Measurements from ENCODE around the gene NOP53. TPM values are rescaled to one million over a fixed set of nuclear protein-coding genes. Genes with fewer than 3 reads are reported as not detected.

Gene NOP53
- total and polyA plus RNA-seq, 2 experiments from 2014 or later: 167 to 192 TPM

DNA sequence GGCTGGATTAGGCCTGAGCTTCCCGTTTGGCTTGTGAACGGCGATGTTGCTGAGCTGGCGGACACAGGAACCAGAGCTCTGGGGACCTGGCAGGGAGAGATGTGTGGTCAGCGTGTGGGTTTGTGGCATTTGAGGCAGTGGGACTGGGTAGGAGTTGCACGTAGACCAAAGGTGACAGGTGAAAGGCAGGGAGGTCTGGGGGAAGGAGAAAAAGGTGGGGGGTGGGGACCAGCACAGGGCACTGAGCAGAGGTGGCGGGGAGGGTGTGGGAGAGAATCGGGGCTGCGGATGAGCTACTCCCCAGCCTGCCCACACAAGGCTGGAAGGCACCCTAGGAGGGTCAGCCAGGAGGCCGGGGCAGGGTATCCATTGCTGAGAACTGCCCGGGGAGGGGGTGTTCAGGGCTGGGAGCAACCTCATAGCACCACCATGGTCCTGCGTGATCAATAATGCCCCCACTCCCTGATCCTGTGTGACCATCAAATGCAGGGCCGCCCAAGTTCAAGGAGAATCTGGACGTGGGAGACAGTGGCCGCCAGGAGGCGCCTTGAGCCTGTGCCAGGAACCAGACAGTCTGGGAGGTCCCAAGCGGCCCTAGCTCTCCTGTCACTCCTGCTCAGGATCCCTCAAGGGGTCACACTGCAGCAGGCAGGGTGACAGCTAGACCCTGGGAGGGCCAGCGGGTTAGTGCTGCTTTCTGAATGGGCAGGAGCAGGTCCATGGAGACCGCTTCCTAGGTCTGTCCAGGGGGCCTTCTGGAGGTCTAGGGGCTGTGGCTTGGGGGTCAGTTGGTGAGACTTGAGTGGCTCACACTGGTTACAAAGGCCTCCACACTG, 20.4 kb downstream of the NOP53 start:
- Histone ChIP-seq H2AFZ (no peak overlapping the region), H3K4me2 (peak overlapping the region; percentile 70), H4K20me1 (replicated peaks; ENCODE audit: insufficient read depth) (no peaks in the 10 kb centered on the region), H3K36me3 (ENCODE audit: insufficient read depth) (no peaks in the 10 kb centered on the region), H3K27me3 (ENCODE audit: insufficient read depth) (no peaks in the 10 kb centered on the region), H3K4me1 (ENCODE audit: insufficient read depth) (no peaks in the 10 kb centered on the region; the same call in 1 of the 2 replicates), H3K9me2 (ENCODE audit: insufficient read depth) (peaks cover 3% of the 10 kb centered on the region; the same call in 1 of the 2 replicates), H3K4me3 (peak overlapping the region; percentile 27; the same call in 1 of the 2 replicates), H3K79me2 (replicated peaks; ENCODE audit: insufficient read depth) (no peaks in the 10 kb centered on the region), H3F3A (replicated peaks; ENCODE audit: low read depth) (0 out of 2 replicates have a peak, but pooled peaks cover 9% of the 10 kb centered on the region), H3K27ac (ENCODE audit: low read depth) (no peak overlapping the region; the same call in 1 of the 2 replicates)
- DNase-seq (ENCODE audit: low spot score) (peak; percentile 92), ATAC-seq (peak; percentile 87)
- H3K9me3 Mint-ChIP-seq: peaks cover 3% of the 10 kb centered on the region; the same call in 1 of the 3 replicates
- H3K27ac Mint-ChIP-seq: no peak overlapping the region
- peaks cover 11% of the 10 kb centered on the region for H3K27me3 Mint-ChIP-seq (ENCODE audit: insufficient read depth, low read depth, poor library complexity)
- H3K36me3 Mint-ChIP-seq (ENCODE audit: low read depth): no peaks in the 10 kb centered on the region
- peaks cover 18% of the 10 kb centered on the region for H3K4me1 Mint-ChIP-seq
- peak overlapping the region; percentile 18; the same call in 1 of the 3 replicates for H3K4me3 Mint-ChIP-seq
- TF ChIP-seq CTCF (conservative IDR thresholded peaks at IDR 0.05; ENCODE audit: low read depth in 2 of 2) (peak; percentile 92 to 98), STAT1 (IDR thresholded peaks at IDR 0.05; ENCODE audit: unreplicated experiment) (no peak), POLR2AphosphoS5 (IDR thresholded peaks at IDR 0.05; ENCODE audit: low read depth) (no peak), ETS1 (IDR thresholded peaks at IDR 0.05) (no peak), EZH2 (IDR thresholded peaks at IDR 0.05; ENCODE audit: low read depth, unreplicated experiment) (no peak)

DNA sequence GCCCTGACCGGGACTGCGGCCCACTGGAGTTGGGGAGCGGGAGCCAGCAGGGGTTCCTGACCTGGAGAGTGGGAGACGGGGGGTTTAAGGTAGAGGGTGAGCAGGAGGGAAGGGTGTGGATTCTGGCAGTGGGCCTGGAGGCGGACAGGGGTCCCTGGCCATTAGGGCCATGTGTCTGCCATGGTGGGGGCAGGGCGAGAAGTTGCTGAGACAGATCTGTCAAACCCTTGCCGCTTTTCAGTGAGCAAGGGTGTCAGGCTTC, 20.9 kb downstream of the NOP53 start:
- H3K36me3 Mint-ChIP-seq (ENCODE audit: low read depth): no peaks in the 10 kb centered on the region
- no peak overlapping the region for H3K4me2 ChIP-seq
- DNase-seq (ENCODE audit: low spot score) (no peak), ATAC-seq (no peak)
- peaks cover 12% of the 10 kb centered on the region for H3K27me3 Mint-ChIP-seq (ENCODE audit: insufficient read depth, low read depth, poor library complexity)
- no peak overlapping the region for H2AFZ ChIP-seq
- peaks cover 22% of the 10 kb centered on the region for H3K4me1 Mint-ChIP-seq
- no peak overlapping the region for H3K4me3 Mint-ChIP-seq
- no peaks in the 10 kb centered on the region for H3K79me2 ChIP-seq (replicated peaks; ENCODE audit: insufficient read depth)
- 0 out of 2 replicates have a peak, but pooled peaks cover 5% of the 10 kb centered on the region for H3F3A ChIP-seq (replicated peaks; ENCODE audit: low read depth)
- no peaks in the 10 kb centered on the region for H3K27me3 ChIP-seq (ENCODE audit: insufficient read depth)
- no peaks in the 10 kb centered on the region for H4K20me1 ChIP-seq (replicated peaks; ENCODE audit: insufficient read depth)
- peaks cover 3% of the 10 kb centered on the region; the same call in 1 of the 3 replicates for H3K9me3 Mint-ChIP-seq
- peaks cover 3% of the 10 kb centered on the region; the same call in 1 of the 2 replicates for H3K9me2 ChIP-seq (ENCODE audit: insufficient read depth)
- no peak overlapping the region for H3K4me3 ChIP-seq
- no peaks in the 10 kb centered on the region for H3K36me3 ChIP-seq (ENCODE audit: insufficient read depth)
- H3K4me1 ChIP-seq (ENCODE audit: insufficient read depth): no peaks in the 10 kb centered on the region; the same call in 1 of the 2 replicates
- H3K27ac Mint-ChIP-seq: no peak overlapping the region
- no peak overlapping the region for H3K27ac ChIP-seq (ENCODE audit: low read depth)
- no peak for TF ChIP-seq NANOG (IDR thresholded peaks at IDR 0.05; ENCODE audit: borderline replicate concordance)
- no peak for TF ChIP-seq ZNF331 (CRISPR knock-in tag; IDR thresholded peaks at IDR 0.05; ENCODE audit: low read depth)
- no peak for TF ChIP-seq ETS1 (IDR thresholded peaks at IDR 0.05)
- TF ChIP-seq ZNF462 (CRISPR knock-in tag; IDR thresholded peaks at IDR 0.05): no peak
